Muscle of arm (tissue), 14 donors: Measurements from ENCODE around the gene PFKP. TPM values are rescaled to one million over a fixed set of nuclear protein-coding genes. Genes with fewer than 3 reads are reported as not detected.

Experiments used
- DNase-seq: peaks from one replicate; pipeline ENCODE4 v3.0.0-alpha.2; 2013
- long read RNA-seq, 11 donors: transcript quantifications; one replicate each; lab custom pipeline, GENCODE V29; 2026
- polyA plus RNA-seq, 12 donors: library from polyadenylated mRNA; unstranded; fragments of 120-200 nt; gene quantifications; one replicate each; pipeline ENCODE4 v1.2.1, GENCODE V29; 2013; ENCODE audit not compliant: insufficient read length in 12 of 12

PFKP gene
- 10 to 100 TPM in 11 of 12 donors, not detected in 1; 15.3 to 32.7 (median 19.2) TPM for polyA plus RNA-seq
- long read RNA-seq, donor 1, transcript PFKP-203 (22 exons, 2,654 nt): major isoform, 5 of 126 reads
- long read RNA-seq, donor 1, partial matches to known transcripts: 118 of 126 reads
- long read RNA-seq, donor 1, other reads (novel, unspliced or antisense): 0 of 126 reads
- long read RNA-seq, donor 2, partial matches to known transcripts: 0 of 2 reads
- long read RNA-seq, donor 2, other reads (novel, unspliced or antisense): 0 of 2 reads
- long read RNA-seq, donor 3, partial matches to known transcripts: 0 of 2 reads
- long read RNA-seq, donor 3, other reads (novel, unspliced or antisense): 0 of 2 reads
- long read RNA-seq, donor 4, partial matches to known transcripts: 0 of 2 reads
- long read RNA-seq, donor 4, other reads (novel, unspliced or antisense): 0 of 2 reads
- long read RNA-seq, donor 5: 0 reads
- long read RNA-seq, donor 6, partial matches to known transcripts: 5 of 9 reads
- long read RNA-seq, donor 6, other reads (novel, unspliced or antisense): 0 of 9 reads
- long read RNA-seq, donor 7, partial matches to known transcripts: 6 of 7 reads
- long read RNA-seq, donor 7, other reads (novel, unspliced or antisense): 0 of 7 reads
- long read RNA-seq, donor 8, partial matches to known transcripts: 48 of 56 reads
- long read RNA-seq, donor 8, other reads (novel, unspliced or antisense): 5 of 56 reads
- long read RNA-seq, donor 9: 0 reads
- long read RNA-seq, donor 10, partial matches to known transcripts: 8 of 12 reads
- long read RNA-seq, donor 10, other reads (novel, unspliced or antisense): 0 of 12 reads
- long read RNA-seq, donor 11, partial matches to known transcripts: 11 of 15 reads
- long read RNA-seq, donor 11, other reads (novel, unspliced or antisense): 0 of 15 reads

DNA sequence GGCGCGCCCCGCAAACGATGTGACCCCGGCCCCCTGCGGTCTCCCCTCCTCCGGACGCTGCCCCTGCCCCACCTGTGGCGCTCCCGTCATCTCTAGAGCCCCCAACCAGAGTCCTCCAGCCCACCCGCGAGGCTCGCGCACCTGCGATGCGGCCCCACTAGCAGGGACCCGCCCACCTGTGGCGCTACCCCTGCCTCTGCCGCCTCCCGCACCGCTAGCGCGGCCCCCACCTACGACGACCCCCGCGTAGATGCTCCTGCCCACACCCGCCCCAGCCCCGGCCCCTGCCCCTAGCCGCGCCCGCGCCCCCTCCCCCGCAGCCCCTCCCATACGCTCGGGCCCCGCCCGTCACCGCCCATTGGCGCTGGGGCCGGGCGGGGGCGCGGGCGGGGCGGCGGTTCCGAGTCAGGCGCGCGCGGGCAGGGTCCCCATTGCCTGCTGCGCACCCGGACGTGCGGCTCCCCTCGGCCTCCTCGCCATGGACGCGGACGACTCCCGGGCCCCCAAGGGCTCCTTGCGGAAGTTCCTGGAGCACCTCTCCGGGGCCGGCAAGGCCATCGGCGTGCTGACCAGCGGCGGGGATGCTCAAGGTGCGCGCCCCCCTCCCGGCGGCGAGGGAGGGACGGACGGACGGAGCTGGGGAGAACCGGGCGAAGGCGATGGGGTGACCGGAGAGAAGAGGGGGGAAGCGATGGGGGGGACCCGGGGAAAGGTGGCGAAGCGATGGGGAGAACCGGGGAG, at the start of gene PFKP:
TSS of gene PFKP (plus strand) at position 431 of the 741 bp plus-strand sequence. CDS start at position 479, 48 bp downstream.
- no peak for DNase-seq

DNA sequence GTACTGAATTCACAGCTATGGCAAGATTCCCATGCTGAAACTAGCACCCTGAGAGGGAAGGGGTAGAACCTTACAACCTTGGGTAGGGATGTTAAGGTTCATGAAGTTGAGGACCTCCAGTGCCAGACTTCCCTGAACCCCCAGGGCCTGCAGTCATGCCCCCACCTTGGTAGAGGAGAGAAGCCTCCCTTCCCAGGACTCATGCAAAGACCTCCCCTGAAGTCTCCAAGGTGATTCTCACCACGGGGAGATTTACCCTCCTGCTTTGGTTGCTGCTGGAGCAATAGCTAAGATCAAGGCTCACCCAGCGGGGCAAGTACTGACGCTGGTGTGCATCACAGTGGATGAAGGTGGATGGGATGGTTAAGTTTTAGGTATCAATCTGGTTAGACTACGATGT, 49.1 kb upstream of the PFKP start:
- DNase-seq: no peak

DNA sequence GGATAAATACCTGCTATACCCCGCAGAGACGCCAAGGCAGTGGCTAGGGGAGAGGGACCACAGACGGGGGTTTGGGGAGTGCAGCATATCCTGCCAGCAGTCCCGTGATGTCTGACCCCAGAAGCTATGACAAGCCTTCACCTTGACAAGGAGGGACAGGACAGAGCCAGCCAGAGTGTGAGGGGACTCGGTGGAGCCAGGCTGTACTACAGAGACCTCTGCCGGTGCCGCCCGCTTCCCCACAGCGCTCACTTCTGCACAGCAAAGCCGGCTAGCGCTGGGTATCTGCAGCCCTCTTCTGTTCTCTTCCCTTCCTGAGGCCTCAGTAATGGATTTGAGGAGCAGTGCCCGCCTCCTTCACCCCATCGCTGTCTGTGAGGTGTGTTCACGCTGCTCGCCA, 47.0 kb upstream of the PFKP start:
- no peak for DNase-seq

DNA sequence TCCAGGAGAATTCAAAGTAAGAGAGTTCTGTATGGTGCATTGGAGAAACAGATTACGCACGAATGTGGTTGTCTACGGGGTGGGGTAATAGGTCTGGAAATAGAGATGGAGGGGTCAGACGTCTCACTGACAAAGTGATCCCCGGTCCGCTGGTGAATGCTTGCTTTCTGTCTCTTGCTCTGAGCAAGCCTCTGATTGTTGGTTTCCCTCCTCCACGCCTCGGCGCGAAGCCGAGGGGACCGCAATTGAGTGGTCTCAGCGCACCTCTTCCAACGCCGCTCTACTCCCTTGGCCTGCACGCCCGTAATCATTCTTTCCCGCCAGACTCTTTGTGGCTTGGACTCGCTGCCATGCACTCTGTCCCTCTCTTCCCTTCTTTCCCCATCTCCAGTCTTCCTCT, 46.5 kb upstream of the PFKP start:
- DNase-seq: no peak

DNA sequence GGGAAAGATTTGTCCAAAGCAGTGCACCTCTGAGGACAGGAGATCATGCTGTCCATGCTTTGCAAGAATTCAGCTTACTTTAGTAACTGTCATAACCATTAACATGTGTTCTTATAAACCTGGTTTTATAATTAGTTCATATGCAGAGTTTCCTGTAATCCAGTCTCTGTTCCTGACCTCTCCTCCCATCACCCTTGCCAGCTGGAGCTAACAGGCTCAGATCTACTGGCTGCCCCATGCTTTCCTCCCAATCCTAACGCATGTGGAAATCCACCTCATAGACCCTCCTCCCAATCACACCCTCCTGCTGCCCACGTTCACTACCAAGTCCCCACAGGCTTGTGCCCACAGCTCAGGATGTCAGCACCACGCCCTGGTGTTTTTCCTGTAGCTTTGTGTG, 45.3 kb upstream of the PFKP start:
- no peak for DNase-seq

DNA sequence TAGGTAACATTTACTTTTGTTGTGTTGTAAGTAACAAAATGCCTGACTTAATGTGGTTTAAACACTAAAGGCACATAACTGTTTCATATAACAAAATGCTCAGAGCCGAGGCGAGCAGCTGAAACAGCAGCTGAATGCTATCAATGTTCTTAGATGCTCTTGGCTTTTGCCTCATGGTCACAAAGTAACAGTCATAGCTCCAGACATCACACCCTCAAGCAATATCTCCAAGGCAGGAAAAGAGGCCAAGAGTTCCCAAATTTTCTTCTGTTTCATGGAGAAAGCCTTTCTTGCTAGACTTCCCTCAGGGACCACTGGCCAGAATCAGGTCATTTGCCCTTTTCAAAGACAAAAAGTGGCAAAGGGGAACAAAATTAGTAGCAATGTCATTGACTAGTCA, 43.5 kb upstream of the PFKP start:
- DNase-seq: no peak

DNA sequence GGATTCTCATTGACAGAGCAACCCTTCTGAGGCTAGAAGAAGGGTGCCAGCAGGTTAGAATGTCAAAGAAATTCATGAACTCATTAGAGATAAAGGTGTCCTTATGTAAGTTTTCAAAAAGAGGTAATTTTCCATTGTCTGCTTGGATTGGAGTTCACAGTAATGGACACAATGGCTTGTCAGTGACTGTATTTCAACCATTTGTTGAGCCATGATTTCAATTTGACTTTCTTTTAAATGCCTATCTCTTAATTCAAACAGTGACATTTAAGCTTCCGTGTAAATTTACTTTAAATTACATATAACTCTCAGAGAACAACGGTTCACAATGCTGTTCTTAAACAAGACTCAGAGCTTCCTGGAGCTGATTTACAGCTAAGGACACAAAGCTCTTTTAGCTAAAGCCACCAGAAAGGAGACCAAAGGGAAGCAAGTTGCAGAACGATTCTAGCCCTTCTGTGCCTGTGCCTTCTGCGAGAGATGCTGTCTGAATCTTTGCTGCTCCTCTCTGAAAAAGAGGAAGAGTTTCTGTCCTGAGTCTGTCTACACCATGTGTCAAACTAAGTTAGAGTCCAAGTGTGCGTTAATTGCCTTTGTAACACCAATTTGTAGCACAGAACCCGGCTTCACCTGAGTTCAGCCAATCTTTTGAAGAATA, 42.2 kb upstream of the PFKP start:
- DNase-seq: no peak

DNA sequence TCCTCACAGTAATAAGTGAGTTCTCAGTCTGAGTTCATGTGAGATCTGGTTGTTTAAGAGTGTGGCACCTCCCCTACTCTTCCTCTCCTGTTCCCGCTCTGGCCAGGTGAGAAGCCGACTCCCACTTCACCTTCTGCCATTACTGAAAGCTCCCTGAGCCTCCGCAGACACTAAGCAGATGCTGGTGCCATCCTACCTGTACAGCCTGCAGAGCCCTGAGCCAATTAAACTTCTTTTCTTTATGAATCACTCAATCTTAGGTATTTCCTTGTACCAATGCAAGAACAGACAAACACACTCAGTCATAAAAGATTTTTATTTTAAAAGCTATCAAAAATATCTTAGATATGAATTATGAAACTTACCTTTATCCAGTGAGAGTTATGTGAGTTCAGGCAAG, 39.5 kb upstream of the PFKP start:
- DNase-seq: no peak

DNA sequence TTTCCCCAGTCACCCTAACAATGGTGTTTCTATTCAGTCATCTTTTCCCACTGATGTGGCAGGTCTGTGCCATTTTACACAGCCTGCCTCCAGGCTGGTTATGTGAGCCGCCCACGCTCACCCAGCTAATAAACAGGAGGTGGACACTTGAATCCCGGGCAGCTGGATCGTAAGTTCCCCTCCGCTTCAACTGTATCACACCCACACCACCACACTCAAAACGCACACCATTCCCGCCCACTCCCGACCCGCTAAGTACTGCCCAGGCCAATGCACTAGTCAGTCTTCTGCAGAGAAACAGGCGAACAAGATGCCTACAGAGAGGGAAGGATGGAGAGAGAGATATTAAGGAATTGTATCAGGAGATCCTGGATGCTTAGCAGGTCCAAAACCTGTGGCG, 38.9 kb upstream of the PFKP start:
- DNase-seq: no peak

DNA sequence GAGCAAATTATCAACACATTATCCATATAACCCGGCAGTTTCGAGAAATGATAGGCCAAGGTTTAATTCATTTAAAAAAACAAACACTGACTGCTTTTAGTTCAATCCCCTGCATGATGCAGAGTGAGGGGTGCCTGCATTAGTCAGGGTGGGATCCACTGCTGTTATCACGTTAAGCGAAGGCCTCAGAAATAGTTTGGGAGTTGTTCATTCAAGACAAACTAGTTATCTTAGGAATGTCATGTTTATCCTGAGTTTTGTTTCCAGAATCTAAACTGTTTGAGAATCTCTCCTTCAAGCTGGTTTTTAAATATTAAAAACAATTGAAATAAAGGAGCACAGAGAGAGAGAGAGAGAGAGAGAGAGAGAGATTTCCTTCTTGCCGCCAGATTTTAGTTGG, 36.6 kb upstream of the PFKP start:
- DNase-seq: no peak

DNA sequence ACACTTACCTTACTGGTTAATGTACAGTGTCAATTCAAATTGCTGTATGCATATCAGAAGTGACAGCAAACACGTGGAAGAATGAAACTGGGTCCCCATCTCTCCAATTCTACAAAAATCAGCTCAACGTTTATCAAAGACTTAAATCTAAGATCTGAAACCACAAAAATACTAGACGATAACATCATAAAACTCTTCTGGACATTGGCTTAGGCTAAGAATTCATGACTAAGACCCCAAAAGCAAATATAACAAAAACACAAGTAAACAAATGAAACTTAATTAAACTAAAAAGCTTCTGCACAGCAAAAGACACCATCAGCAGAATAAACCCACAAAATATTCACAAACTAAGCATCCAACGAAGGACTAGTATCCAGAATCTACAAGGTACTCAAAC, 35.9 kb upstream of the PFKP start:
- no peak for DNase-seq

DNA sequence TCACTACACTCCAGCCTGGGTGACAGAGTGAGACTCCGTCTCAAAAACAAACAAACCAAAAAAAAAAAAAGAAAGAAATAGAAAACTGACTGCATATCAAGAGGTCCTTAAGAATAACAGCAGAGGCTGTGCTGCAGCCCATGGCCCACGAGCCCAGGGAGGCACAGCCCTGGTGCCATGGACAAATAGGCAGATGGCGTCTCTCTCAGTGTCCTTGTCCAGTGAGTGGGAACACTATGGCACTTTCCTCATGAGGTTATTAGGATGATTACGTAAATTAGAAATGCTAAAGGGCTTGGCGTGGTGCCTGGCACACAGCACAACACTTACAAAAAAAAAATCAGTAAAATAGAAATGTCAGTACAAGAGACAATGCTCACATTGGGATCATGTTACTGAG, 33.4 kb upstream of the PFKP start:
- no peak for DNase-seq

DNA sequence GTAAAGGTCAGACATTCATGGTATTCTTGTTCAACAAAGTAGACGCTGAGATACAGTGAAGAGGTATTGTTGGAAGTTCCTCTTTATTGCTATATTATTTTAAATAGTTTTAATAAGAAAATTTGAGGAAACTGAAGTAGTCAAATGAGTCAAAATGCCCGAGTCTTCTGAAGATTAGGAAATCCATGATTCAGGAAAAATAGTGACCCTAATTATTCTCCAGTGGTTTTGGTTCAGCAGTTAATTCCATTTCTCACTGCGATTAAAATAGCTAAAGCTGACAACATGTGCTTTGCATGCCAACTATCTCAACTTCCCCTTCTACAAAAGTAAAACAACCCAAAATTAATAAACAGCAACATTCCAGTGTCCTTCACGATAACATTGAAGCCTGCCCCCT, 32.7 kb upstream of the PFKP start:
- DNase-seq: no peak

DNA sequence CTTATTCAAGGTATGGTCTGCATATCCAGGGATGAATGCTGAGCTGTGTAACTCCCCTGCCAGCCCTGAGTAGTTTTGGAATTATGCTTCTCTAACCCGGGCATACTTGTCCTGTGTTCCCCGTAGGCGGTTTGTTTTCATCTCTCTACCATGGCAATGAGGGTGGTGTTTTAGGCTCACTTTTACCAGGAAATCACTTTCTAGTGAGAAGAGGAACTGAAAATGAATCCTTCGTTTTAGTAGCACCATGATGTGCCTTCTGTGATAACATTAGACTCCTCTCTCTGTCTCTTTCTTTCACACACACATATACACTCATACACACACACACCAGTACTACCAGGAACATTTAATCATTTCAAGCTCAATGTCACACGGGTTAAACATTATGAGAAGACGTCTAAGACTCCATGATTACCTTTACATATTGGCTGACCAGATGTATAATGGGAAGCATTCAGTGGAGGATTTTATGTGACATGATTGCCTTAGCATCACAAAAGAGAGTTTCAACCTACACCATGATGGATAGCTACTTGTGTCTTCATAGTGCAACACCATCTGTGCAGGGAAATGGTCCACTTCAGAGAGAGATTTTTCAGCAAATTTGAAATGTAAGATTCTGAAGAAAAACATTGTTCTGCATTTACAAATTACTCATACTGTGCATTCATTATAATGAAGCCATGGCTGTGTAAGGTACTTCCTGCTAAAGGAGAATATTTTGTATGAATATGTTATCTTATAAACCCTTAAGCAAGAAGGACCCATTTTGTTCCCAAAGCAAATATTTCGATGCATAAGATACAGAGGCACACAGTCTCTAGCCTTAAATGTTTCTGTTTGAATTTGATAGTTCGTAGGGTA, 31.0 kb upstream of the PFKP start:
- no peak for DNase-seq

DNA sequence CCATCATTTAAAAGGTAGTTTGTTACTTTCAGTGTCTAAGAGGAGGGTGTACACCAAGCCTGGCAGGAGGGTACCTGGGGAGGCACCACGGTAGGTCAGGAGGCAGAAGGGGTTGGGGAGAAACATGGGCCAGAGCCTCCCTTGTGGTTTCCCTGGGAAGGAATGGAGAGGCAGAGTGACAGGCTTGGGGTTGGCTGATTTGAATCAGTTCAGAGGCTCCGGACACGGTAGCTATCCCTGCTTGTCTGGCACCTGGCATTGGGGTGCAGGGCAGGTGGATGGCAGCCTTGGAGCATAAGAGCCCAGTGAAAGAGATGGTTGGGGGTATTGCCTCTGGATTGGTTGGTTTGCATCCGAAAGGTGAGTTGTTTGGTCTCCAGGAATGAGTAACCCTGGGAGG, 30.2 kb upstream of the PFKP start:
- DNase-seq: no peak

DNA sequence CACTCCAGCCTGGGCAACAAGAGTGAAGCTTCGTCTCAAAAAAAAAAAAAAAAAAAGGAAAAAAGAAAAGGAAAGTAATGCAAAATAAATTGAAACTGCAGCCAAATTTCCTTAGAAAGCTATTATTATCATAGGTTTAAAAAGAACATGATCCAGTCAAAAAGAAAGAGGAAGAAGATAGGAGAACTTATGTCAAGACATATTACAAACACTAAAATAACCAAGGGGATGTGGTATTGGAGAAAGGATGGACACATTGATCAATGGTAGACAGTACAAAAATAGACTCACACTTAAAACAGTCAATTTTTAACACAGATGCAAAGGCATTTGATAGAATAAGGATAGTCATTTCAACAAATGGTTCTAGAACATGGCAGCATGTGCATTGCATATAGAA, 27.3 kb upstream of the PFKP start:
- DNase-seq: no peak

DNA sequence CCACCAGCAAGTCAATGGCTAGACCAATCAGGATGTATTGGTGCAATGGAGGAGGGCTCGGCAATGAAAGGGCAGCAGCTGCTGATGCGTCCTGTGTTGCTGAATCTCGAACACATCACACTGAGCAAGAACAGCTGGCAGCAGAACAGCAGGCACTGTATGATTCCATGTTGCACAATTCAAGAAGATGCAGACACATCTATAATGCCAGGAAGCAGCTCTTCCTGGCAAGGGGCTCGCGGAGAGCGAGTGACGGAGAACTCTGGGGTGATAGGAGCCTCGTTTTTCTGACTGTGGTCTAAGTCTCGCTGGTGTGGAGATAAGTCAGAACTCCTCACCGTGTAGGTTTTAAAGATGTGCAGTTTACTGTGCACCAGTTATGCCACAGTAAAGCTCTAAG, 24.8 kb upstream of the PFKP start:
- no peak for DNase-seq

DNA sequence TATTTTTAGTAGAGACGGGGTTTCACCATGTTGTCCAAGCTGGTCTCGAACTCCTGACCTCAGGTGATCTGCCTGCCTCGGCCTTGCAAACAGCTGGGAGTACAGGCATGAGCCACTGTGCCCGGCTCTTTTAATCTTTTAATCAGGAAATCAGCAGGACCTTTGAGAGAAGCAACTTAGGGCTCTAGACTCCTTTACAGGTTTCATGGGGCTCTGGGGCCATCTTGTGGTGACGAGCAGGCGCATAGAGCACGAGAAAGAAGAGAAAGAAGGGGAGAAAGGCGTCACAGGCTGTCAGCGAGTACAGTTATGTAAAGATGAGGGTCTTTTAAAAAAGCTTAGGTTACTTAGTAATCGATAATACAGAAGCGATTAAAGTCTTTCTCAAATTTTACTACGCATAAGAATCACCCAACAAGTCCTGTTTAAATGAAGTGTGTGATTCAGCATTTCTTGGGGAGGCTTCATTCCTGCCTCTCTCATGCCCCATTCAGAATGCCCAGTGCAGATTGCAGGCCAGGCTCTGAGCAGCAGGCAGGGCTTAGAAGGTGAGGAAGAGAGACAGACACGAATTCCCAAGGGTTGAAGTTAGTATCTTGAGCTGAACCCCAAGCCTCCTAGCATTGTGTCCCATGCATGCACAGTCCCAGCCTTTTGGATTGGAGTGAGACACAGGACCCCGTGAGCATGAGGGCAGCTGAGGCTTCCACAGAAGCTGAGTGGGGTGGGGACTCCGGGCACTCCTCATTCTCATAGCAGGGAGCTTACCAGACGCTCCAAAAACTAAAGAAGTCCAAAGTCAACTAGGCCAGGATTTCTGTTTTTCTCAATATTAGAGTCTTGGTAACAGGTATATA, 23.6 kb upstream of the PFKP start:
- DNase-seq: peak; percentile 73

DNA sequence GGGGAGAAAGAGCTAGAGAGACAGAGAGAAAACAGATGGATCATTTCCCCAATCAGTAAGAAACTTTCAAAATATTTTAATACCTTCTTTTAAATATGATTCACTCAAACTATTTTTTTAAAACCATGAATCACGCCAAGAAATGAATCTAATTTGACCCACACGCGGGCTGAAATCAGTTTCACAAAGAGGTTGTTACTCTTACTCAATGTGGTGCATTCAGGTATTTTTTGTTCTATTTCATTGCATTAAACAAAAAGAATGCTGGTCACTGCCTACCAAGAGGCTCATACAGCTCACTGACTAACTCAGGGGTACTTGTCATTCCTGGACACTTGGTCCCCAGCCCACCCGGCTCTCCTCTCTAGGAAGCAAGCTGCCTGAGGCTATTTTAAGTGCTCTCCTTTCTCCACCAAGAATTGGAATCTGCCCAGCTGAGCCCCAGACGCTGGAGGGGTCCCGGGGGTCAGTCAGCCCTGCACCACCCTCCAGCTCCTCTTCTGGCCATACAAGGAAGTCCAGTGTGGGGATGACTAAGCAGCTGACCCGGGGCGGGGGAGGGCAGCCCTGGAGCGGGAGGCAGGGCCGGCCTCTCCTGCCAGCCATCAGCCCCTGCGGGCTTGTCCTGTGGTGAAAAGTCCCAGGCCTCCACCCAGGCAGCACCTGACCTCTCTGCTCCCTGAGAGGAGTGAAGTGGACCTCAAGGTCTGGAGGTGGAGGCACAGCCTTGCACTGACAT, 21.7 kb upstream of the PFKP start:
- no peak for DNase-seq
